Fibroblast of lung (primary cell): Measurements from ENCODE around the gene TXNDC8. TPM values are rescaled to one million over a fixed set of nuclear protein-coding genes. Genes with fewer than 3 reads are reported as not detected.
A peak's percentile ranks its signal among the peaks of the same experiment; 100 is the strongest.

Source experiments
- DNase-seq, 2 donors: peaks; one replicate each; pipeline versions ENCODE4 v3.0.0 to v3.0.0-alpha.2; 2010; ENCODE audit warnings: low read depth in 2 of 2
- H2AFZ ChIP-seq: 2 replicates; pipeline ENCODE4 v1.5.1; 2012; ENCODE audit warnings: low read length, control low read depth, inconsistent platforms
- H3K27ac ChIP-seq: 2 replicates; pipeline ENCODE4 v1.5.1; 2011; ENCODE audit warnings: low read length, control low read depth; ENCODE audit not compliant: insufficient read depth
- H3K27me3 ChIP-seq: 2 replicates; pipeline ENCODE4 v1.5.1; 2011; ENCODE audit warnings: mild to moderate bottlenecking, low read length; ENCODE audit not compliant: control insufficient read depth, insufficient read depth
- H3K36me3 ChIP-seq: 2 replicates; pipeline ENCODE4 v1.5.1; 2011; ENCODE audit warnings: low read length; ENCODE audit not compliant: control insufficient read depth, insufficient read depth
- H3K4me1 ChIP-seq: 2 replicates; pipeline ENCODE4 v1.5.1; 2011; ENCODE audit warnings: low read length; ENCODE audit not compliant: control insufficient read depth, insufficient read depth; ENCODE audit errors: extremely low read depth
- H3K4me2 ChIP-seq: 2 replicates; pipeline ENCODE4 v1.5.1; 2011; ENCODE audit warnings: low read length, control low read depth; ENCODE audit not compliant: insufficient read depth; ENCODE audit errors: extremely low read depth
- H3K4me3 ChIP-seq, 4 experiments: fragments of 200-600 bp in 1 of 4; sonication (generic) in 1 of 4; replicated peaks in 1 of 4; 2 replicates each; pipeline ENCODE4 v1.5.1; 2011 to 2016; ENCODE audit warnings: low read length in 4 of 4, low read depth in 3 of 4, mild to moderate bottlenecking in 3 of 4, control low read depth in 2 of 4, inconsistent platforms in 1 of 4, mixed read lengths in 1 of 4; ENCODE audit not compliant: insufficient read depth in 1 of 4; ENCODE audit errors: control extremely low read depth in 1 of 4
- H3K79me2 ChIP-seq: 2 replicates; pipeline ENCODE4 v1.5.1; 2012; ENCODE audit warnings: mild to moderate bottlenecking, low read length, inconsistent platforms; ENCODE audit not compliant: control insufficient read depth, insufficient read depth
- H3K9ac ChIP-seq: 2 replicates; pipeline ENCODE4 v1.5.1; 2011; ENCODE audit warnings: mild to moderate bottlenecking, low read length, control low read depth; ENCODE audit not compliant: insufficient read depth
- H3K9me3 ChIP-seq: 2 replicates; pipeline ENCODE4 v1.5.1; 2012; ENCODE audit warnings: low read depth, low read length; ENCODE audit not compliant: control insufficient read depth, insufficient read depth
- H4K20me1 ChIP-seq: 2 replicates; pipeline ENCODE4 v1.5.1; 2011; ENCODE audit warnings: low read length; ENCODE audit not compliant: control insufficient read depth, insufficient read depth; ENCODE audit errors: extremely low read depth
- EZH2 ChIP-seq: IDR thresholded peaks from 2 replicates; pipeline ENCODE4 v1.5.1; 2012; ENCODE audit warnings: low read length, control low read depth, mild to moderate bottlenecking; ENCODE audit errors: missing control alignments
- polyA plus RNA-seq, 2 donors: library from polyadenylated mRNA; depleted of rRNA in 1 of 2; stranded (reverse) in 1 of 2; unstranded in 1 of 2; fragments of >200 nt; gene quantifications; 2 replicates each; pipeline ENCODE4 v1.2.1, GENCODE V29; 2011 to 2012; ENCODE audit warnings: missing spikeins in 1 of 2
- total RNA-seq: library from RNA; depleted of rRNA; stranded (reverse); fragments of >200 nt; gene quantifications from 2 replicates; pipeline ENCODE4 v1.2.1, GENCODE V29; 2014
- TF ChIP-seq, protein P1 (sequence below), 2 donors: IDR thresholded peaks in 1 of 2; conservative IDR thresholded peaks in 1 of 2; 1 replicate in 1 of 2; 2 replicates in 1 of 2; pipeline ENCODE4 v1.5.1; 2011 to 2012; ENCODE audit warnings: low read length in 2 of 2, control low read depth in 1 of 2, inconsistent platforms in 1 of 2, low read depth in 1 of 2, mild to moderate bottlenecking in 1 of 2

TXNDC8 gene
- total and polyA plus RNA-seq, 2 donors (not counting 1 experiment from before 2014, with no cell fraction given) = not detected

DNA sequence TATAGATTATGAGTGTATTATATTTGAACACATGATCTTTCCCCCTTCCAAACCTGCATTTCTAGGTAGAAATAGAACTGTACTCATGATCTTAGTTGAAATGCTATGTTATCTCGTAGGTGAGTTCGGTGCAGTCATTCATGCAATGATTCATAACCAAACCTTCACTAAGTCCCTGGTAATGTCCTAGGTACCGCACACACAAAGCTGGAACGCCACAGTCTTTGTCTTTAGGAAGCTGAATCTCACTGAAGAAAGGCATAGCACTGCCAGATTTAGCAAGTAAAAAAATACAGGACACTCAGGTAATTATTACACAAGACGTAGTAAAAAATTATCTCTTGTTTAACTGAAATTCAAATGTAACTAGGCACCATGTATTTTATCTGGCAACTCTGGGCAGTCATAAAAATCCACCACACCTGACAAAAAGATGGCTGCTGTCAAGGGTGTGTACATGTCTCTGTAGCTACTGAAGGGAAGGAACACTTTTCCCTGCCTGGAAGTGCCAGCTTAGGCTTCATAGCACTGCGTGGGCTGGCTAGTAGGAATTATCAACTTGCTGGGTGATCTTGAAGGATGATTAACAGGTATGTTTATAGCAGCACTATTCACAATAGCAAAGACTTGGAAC is 53.3 kb downstream of the TXNDC8 start:
- H3K9ac ChIP-seq = no peak overlapping the region
- TF ChIP-seq, protein P1, sequence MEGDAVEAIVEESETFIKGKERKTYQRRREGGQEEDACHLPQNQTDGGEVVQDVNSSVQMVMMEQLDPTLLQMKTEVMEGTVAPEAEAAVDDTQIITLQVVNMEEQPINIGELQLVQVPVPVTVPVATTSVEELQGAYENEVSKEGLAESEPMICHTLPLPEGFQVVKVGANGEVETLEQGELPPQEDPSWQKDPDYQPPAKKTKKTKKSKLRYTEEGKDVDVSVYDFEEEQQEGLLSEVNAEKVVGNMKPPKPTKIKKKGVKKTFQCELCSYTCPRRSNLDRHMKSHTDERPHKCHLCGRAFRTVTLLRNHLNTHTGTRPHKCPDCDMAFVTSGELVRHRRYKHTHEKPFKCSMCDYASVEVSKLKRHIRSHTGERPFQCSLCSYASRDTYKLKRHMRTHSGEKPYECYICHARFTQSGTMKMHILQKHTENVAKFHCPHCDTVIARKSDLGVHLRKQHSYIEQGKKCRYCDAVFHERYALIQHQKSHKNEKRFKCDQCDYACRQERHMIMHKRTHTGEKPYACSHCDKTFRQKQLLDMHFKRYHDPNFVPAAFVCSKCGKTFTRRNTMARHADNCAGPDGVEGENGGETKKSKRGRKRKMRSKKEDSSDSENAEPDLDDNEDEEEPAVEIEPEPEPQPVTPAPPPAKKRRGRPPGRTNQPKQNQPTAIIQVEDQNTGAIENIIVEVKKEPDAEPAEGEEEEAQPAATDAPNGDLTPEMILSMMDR (conservative IDR thresholded peaks at IDR 0.05 in 1 of 2, IDR thresholded peaks at IDR 0.05 in 1 of 2; ENCODE audit: low read depth in 1 of 2, low read length in 2 of 2) = no peak
- TF ChIP-seq EZH2 = no peak
- no peak overlapping the region for H3K4me2 ChIP-seq
- no peaks in the 10 kb centered on the region for H3K4me1 ChIP-seq
- no peak overlapping the region for H2AFZ ChIP-seq
- H4K20me1 ChIP-seq = no peaks in the 10 kb centered on the region
- no peak overlapping the region for H3K27ac ChIP-seq
- no peak overlapping the region for H3K4me3 ChIP-seq
- no peaks in the 10 kb centered on the region for H3K27me3 ChIP-seq
- H3K9me3 ChIP-seq = no peaks in the 10 kb centered on the region
- DNase-seq = no peak
- H3K36me3 ChIP-seq = no peaks in the 10 kb centered on the region
- no peaks in the 10 kb centered on the region for H3K79me2 ChIP-seq

DNA sequence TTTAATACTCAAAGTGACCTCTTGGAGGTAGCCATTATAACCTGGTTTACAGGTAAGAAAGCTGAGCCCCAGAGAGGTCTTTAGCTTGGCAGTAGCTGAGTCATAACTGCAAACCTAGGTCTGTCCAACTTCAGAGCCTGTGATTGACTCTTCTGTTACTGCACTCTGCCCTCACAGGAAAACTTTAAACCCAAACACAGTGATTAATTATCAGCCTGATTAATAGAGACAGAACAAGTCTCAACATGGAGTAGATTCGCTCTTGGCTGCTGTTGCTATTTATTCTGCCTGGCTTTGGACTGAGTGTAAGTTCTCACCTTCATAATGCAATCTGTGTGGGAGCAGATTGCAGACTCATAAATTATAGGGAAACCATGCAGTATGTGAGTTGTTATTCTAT is 53.9 kb downstream of the TXNDC8 start:
- Histone ChIP-seq H3K27ac (no peak overlapping the region), H3K4me1 (no peaks in the 10 kb centered on the region), H3K36me3 (no peaks in the 10 kb centered on the region), H4K20me1 (no peaks in the 10 kb centered on the region), H3K79me2 (no peaks in the 10 kb centered on the region), H3K27me3 (no peaks in the 10 kb centered on the region), H3K9me3 (no peaks in the 10 kb centered on the region), H3K4me2 (no peak overlapping the region), H3K4me3 (no peak overlapping the region), H3K9ac (no peak overlapping the region), H2AFZ (no peak overlapping the region)
- DNase-seq = peak in 1 of 2 donors; percentile 19
- TF ChIP-seq EZH2 = no peak
- TF ChIP-seq, protein P1 (conservative IDR thresholded peaks at IDR 0.05 in 1 of 2, IDR thresholded peaks at IDR 0.05 in 1 of 2; ENCODE audit: low read depth in 1 of 2, low read length in 2 of 2) = no peak

DNA sequence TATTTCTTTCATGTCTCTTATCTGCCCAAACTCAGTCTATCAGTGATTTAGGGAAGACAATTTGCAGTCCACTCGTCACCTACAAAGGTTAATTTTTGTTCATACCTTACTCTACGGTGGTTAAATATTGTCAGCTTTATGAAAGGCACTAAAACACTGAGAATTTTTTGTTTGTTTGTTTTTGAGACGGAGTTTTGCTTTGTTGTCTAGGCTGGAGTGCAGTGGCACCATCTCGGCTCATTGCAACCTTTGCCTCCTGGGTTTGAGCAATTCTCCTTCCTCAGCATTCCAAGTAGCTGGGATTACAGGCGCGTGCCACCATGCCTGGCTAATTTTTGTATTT is 55.0 kb downstream of the TXNDC8 start:
- H3K27me3 ChIP-seq = no peaks in the 10 kb centered on the region
- H3K9ac ChIP-seq = no peak overlapping the region
- no peaks in the 10 kb centered on the region for H3K9me3 ChIP-seq
- no peak overlapping the region for H3K4me2 ChIP-seq
- TF ChIP-seq EZH2 = no peak
- TF ChIP-seq, protein P1 (conservative IDR thresholded peaks at IDR 0.05 in 1 of 2, IDR thresholded peaks at IDR 0.05 in 1 of 2; ENCODE audit: low read depth in 1 of 2, low read length in 2 of 2) = no peak
- no peaks in the 10 kb centered on the region for H4K20me1 ChIP-seq
- no peaks in the 10 kb centered on the region for H3K79me2 ChIP-seq
- no peak overlapping the region for H2AFZ ChIP-seq
- no peaks in the 10 kb centered on the region for H3K36me3 ChIP-seq
- no peak overlapping the region for H3K4me3 ChIP-seq
- no peak for DNase-seq
- H3K4me1 ChIP-seq = no peaks in the 10 kb centered on the region
- no peak overlapping the region for H3K27ac ChIP-seq
